ENCODE data around the gene FAM151B.

- no peak for TF ChIP-seq CTCF (conservative IDR thresholded peaks at IDR 0.05)
- TF ChIP-seq ZFX (IDR thresholded peaks at IDR 0.05), result no peak
Observed at GRCh38 chr5:80507663-80508062, 19.8 kb downstream of the FAM151B start.
